GDM1 (cell line): ENCODE results near the gene FOXF1.

ENCODE experiments used
- DNase-seq: peaks from one replicate; lab custom pipeline; 2025; lab: John Stamatoyannopoulos, UW

Gene FOXF1

GRCh38 chr16:86505185-86505898, 5.0 kb upstream of the FOXF1 start:
- DNase-seq: no peak

- no peak for DNase-seq
These were observed 4.1 kb upstream of the FOXF1 start for GRCh38 chr16:86505899-86506864.

DNA sequence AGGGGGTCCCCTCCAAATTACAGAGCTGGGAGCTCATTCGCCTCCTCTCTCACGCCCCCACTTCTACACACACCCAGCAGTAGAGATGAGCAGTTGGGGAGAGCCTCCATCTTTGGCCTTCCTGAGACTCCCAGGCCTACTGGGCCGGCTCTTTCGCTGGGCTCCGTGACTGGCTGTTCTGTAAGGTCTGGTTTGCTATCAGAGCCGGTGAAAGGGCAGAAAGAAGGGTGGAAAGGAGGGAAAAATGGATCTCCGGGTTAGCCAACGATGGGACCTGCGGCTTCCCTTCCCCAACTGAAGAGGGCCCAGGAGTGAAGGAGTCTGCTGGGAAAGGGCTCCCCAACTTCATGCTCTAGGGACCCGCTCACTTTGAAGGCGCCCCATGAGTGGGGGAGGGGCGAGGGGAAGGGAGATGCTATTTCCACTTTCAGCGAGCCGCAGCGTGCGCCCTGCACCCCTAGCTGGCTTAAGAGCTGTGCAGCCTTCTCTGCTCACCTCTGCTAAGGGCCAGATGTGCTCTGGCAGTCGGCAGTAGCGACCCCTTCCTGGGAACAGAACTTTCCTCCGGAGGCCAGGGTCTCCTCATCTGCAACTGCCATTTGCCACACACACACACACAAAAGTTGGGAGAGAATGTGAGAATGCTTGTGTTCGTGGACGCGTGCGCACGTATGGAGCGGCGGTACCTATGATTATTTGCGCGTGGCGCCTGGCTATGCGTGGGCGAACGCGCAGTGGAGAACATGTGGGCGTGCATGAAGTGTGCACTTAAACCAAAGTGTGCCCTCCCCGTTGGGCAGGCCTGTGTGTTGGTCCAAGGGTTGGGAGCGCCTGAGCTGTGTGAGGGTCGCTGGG, 2.9 kb upstream of the FOXF1 start:
- DNase-seq: no peak

- DNase-seq: no peak
These were observed 2.0 kb upstream of the FOXF1 start for GRCh38 chr16:86508028-86508946.

GRCh38 chr16:86508947-86509758, 1.2 kb upstream of the FOXF1 start:
- DNase-seq: no peak

DNA sequence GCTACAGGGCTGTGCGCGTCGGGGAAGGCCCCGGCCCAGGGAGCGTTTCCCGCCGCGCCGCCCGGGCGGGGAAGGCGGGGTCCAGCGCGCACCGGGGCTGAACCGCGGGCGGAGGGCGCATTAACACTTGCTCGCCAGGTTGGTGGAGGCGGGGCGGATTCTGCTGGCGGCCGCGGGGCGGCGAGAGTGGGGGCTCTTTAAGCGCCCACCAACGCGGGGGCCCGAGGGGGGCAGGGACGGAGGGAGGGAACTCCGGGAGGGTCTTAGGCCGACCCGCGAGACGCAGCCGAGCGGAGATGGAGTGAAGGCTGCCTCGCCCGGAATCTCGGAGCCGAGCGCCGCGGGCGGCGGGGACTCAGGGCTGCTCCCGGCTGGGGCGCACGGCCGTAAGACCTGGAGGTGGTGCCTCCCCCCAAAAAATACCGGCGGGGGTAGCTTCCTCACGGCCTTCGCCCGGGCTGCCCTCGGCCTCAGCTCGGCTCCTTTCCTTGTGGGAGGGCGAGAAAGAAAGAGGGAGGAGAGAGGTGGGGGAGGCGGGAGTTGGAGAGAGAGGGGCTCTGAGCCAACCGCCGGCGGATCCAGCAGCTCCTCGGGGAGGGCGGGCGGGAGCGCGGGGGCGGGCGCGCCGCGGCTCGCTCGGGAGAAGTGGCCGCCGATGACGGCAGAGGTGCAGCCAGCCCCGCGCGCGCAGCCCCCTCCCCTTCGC, 415 bp upstream of the FOXF1 start:
- DNase-seq: no peak

DNA sequence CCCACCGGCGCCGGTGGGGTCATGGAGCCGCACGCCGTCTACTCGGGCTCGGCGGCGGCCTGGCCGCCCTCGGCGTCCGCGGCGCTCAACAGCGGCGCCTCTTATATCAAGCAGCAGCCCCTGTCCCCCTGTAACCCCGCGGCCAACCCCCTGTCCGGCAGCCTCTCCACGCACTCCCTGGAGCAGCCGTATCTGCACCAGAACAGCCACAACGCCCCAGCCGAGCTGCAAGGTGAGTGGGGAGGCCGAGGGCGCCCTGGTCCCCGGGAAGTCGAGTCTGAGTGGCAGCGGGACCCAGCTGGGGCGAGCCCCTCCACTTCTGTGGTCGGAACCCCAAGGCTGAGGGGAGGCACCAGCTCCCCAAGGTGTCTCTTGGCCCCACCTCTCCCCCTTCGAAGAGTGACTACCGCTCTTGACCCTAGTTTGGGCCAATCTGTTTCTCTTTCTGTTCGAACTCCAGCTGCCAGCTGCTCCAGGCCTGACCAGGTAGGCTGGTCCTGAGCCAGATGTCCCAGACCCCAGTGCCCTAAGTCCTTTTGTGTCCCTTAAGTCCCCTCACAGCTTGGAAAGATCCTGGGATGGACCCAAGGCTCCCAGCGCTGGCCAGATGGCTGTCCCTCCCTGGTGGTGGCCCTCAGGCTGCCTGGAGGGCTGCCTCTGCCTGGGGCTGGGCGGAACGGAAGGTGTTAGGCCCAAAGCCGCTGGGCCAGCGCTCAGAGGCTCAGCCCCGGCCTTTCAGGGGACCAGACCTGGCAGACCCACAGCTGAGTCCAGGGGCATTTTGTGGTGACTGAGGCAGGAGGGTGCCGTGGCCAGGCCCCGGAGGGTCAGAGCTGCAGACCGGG, 1.2 kb downstream of the FOXF1 start:
- DNase-seq: no peak

- DNase-seq: no peak
These were observed 2.1 kb downstream of the FOXF1 start for GRCh38 chr16:86512301-86512859.

- no peak for DNase-seq
These were observed 2.6 kb downstream of the FOXF1 start for GRCh38 chr16:86512860-86513470.

DNA sequence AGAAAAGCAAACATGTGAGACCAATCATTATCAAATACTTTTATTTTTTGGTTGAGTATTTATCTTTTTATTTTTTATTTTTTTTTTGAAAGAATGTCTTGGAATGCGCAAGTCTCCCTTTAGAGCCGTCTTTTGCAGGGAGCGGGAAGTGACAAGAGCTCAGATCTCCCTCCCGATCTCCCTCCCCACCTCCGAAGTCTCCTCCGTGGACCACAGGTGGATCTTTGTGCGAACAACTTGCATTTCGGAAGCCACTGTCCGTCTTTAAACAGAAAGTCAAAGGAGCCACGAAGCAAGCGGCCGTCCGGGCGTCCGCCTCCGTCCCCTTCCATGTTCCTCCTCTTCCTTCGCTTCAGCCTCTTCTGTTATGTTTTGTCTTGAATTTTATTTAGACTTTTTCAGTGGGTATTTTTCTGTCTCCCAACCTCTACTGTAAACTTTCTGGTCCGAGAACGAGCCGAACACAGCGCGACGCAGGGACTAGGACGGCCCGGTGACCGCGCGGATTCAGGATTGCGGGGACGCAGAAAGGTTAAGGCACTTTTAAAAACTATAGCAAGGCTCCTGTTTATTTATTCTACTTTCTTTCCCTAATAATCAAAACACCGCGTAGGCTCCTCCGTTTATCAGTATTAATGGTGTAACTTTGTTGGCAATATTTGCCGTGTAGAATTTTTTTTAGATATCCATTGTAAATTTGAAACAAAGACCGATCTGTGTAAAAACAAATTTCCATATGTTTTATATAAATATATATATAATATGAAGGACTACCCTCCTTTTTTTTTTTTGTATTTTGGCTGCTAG, 3.3 kb downstream of the FOXF1 start:
- DNase-seq: no peak

DNA sequence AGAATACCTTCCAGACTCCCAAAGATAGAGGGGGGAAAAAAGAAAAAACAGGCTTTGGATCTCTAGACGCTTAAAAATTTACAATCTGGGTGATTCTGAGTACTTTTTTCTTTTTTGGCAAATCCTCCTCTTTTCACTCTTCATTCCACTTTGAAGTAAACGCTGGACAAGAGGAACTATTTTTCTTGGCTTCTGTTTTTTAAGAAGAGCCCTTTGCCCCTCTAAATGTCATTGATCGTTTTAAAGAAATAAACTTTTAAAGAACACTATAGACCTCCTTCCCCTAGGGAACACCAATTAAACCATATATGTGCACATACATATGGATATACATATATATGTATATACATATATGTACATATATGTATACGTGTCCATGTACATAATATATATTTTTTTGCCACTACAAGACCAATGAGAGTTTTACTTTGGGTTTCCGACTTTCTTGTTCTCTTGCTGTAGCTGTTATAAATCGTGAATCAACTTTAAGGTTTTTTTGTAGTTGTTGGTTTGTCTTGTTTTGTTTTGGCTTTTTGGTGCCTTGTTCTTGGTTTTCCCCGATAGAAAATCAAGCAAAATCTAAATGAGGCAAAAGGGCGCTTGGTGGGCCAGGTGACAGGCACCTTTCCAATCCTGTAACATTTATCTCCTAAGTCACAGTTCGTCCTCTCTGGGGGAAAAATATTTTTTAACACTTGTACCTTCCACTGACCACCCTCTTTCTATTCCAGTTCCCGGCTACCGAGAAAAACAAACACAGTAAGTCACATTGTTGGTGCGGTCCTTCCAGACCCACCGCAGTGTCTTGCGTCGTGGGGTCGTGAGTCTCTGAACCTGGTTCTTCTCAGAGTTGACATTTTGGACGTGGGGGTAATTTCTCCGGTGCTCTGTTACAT, 4.4 kb downstream of the FOXF1 start:
- DNase-seq: no peak

DNA sequence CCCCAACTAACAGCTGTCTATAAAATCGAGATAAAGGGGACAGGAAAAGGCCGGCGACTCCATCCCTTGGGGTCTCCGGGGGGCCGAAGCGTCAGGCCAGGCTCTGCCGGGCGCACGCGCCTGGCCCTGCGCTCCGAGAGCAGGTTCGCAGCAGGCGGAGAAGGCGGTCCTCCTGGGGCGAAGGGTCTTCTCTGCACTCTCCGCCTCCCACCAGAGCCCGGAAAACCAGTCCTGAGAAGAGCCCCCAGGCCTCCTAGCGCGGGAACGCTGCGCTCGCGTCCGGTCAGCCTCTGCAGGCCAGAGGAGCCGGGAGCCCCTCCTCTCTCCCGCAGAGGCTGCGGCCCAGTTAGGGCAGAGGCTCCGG, 5.1 kb downstream of the FOXF1 start:
- DNase-seq: no peak

GRCh38 chr16:86515777-86516622, 5.7 kb downstream of the FOXF1 start:
- no peak for DNase-seq

DNA sequence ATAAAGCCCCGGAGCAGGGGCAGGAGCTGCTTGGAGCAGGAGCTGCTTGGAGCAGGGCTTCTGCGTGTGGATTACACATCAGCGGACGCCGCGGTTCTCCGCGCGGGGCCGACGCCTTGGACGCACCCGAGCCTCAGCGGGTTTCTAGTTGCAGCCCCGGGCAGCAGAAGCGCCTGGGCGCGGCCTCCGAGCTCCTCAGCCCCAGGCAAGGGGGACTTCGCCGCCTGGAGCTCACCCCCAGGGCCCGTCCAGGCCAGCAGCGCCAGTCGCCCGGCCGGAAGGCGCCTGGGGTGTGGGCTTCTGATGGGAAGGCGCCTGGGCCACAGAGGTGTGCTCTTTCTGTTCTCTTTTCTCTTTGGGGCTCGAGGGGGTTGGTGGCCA, 6.3 kb downstream of the FOXF1 start:
- DNase-seq: no peak

DNA sequence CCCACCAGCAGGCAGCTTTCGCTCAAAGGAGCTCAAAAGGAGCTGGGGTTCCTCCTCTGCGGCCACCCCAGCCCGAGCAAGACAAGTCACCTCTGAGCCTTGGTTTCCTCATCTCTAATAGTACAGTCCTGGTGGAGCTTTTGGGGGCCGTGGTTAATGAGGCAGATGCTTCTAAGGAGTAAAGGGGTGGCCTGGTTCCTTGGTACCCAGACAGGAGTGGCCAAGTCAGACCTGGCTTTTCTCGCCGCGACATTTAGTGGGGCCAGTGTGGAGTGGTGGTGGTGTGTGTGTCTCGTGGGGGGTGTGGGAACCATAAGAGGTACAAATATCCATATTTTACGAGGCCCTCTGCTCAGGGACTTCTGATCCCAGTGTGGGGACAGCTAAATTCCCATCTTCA, 6.7 kb downstream of the FOXF1 start:
- DNase-seq: no peak
